HEK293 (cell line): ENCODE measurements around the gene ELFN1.

ENCODE experiments used
- CTCF ChIA-PET: fragments of 350-600 bp; formaldehyde crosslinking; extraction: SDS; loops from one replicate; lab custom pipeline; 2021; ENCODE audit warnings: antibody characterized with exemption; lab: Yijun Ruan, JAX
- POLR2A ChIA-PET: fragments of 300-600 bp; formaldehyde crosslinking; extraction: SDS; loops from one replicate; lab custom pipeline; 2020; ENCODE audit warnings: antibody characterized with exemption, inconsistent platforms; lab: Yijun Ruan, JAX
- H3K27ac ChIP-seq: fragments of 200-500 bp; sonication (Bioruptor generic); 2 replicates; pipeline ENCODE4 v1.5.1; 2014; ENCODE audit warnings: low read depth, low read length, control low read depth, inconsistent platforms; ENCODE audit errors: extremely low read depth
- H3K36me3 ChIP-seq, 2 experiments: fragments of 200-500 bp in 1 of 2; sonication (Bioruptor generic) in 1 of 2; 1 replicate in 1 of 2; 2 replicates in 1 of 2; pipeline ENCODE4 v1.5.1; 2014 to 2017; ENCODE audit warnings: inconsistent platforms in 2 of 2, low read length in 2 of 2; ENCODE audit not compliant: control insufficient read depth in 2 of 2, insufficient read depth in 1 of 2
- H3K4me1 ChIP-seq: fragments of 200-500 bp; sonication (Bioruptor generic); 2 replicates; pipeline ENCODE4 v1.5.1; 2014; ENCODE audit warnings: mild to moderate bottlenecking, low read length, inconsistent platforms; ENCODE audit not compliant: control insufficient read depth, insufficient read depth
- H3K4me3 ChIP-seq: 2 replicates; pipeline ENCODE4 v1.5.1; 2011; ENCODE audit warnings: low read depth, mild to moderate bottlenecking, control low read depth, low read length, moderate library complexity
- H3K9me3 ChIP-seq: fragments of 200-500 bp; sonication (Bioruptor generic); 2 replicates; pipeline ENCODE4 v1.5.1; 2014; ENCODE audit warnings: low read depth, low read length, inconsistent platforms; ENCODE audit not compliant: control insufficient read depth, insufficient read depth
- EGR2 ChIP-seq: fragments of 450-650 bp; formaldehyde crosslinking; IDR thresholded peaks from 2 replicates; pipeline ENCODE4 v1.5.1; 2016; ENCODE audit warnings: low read depth, missing biosample characterization, missing genetic modification characterization
- GLI4 ChIP-seq: fragments of 450-650 bp; formaldehyde crosslinking; IDR thresholded peaks from 2 replicates; pipeline ENCODE4 v1.5.1; 2016; ENCODE audit warnings: missing biosample characterization, missing genetic modification characterization
- GLIS2 ChIP-seq: fragments of 450-650 bp; formaldehyde crosslinking; IDR thresholded peaks from 2 replicates; pipeline ENCODE4 v1.5.1; 2016; ENCODE audit warnings: missing biosample characterization, missing genetic modification characterization
- KLF1 ChIP-seq: fragments of 450-650 bp; formaldehyde crosslinking; IDR thresholded peaks from 2 replicates; pipeline ENCODE4 v1.5.1; 2016; ENCODE audit warnings: missing biosample characterization, missing genetic modification characterization
- KLF10 ChIP-seq: fragments of 450-650 bp; IDR thresholded peaks from 2 replicates; pipeline ENCODE4 v1.5.1; 2018; ENCODE audit warnings: missing biosample characterization, mild to moderate bottlenecking, missing genetic modification characterization
- KLF7 ChIP-seq: fragments of 450-650 bp; formaldehyde crosslinking; IDR thresholded peaks from 2 replicates; pipeline ENCODE4 v1.5.1; 2016; ENCODE audit warnings: missing biosample characterization, missing genetic modification characterization, borderline replicate concordance
- OSR2 ChIP-seq: fragments of 450-650 bp; formaldehyde crosslinking; IDR thresholded peaks from 2 replicates; pipeline ENCODE4 v1.5.1; 2016; ENCODE audit warnings: missing biosample characterization, missing genetic modification characterization
- PBX3 ChIP-seq: sonication (generic); formaldehyde crosslinking; IDR thresholded peaks from 2 replicates; pipeline ENCODE4 v1.8.1; 2022; ENCODE audit warnings: mild to moderate bottlenecking, moderate library complexity, missing genetic modification reagents
- SALL2 ChIP-seq: fragments of 450-650 bp; formaldehyde crosslinking; IDR thresholded peaks from 2 replicates; pipeline ENCODE4 v1.5.0; 2017; ENCODE audit warnings: missing biosample characterization, mild to moderate bottlenecking, missing genetic modification characterization, borderline replicate concordance
- SP3 ChIP-seq: fragments of 450-650 bp; formaldehyde crosslinking; IDR thresholded peaks from 2 replicates; pipeline ENCODE4 v1.5.1; 2016; ENCODE audit warnings: missing biosample characterization, missing genetic modification characterization
- SP7 ChIP-seq: fragments of 450-650 bp; formaldehyde crosslinking; IDR thresholded peaks from 2 replicates; pipeline ENCODE4 v1.5.1; 2016; ENCODE audit warnings: missing biosample characterization, missing genetic modification characterization
- WT1 ChIP-seq: fragments of 450-650 bp; formaldehyde crosslinking; IDR thresholded peaks from 2 replicates; pipeline ENCODE4 v1.5.1; 2016; ENCODE audit warnings: missing biosample characterization, missing genetic modification characterization
- ZEB2 ChIP-seq: fragments of 450-650 bp; formaldehyde crosslinking; IDR thresholded peaks from 2 replicates; pipeline ENCODE4 v1.5.1; 2016; ENCODE audit warnings: missing biosample characterization, missing genetic modification characterization
- ZFHX2 ChIP-seq: fragments of 450-650 bp; formaldehyde crosslinking; conservative IDR thresholded peaks from 2 replicates; pipeline ENCODE4 v1.5.1; 2016; ENCODE audit warnings: missing biosample characterization, missing genetic modification characterization
- ZFP41 ChIP-seq: fragments of 450-650 bp; formaldehyde crosslinking; IDR thresholded peaks from 2 replicates; pipeline ENCODE4 v1.5.1; 2016; ENCODE audit warnings: missing biosample characterization, missing genetic modification characterization, borderline replicate concordance
- ZNF174 ChIP-seq: fragments of 450-650 bp; formaldehyde crosslinking; IDR thresholded peaks from 2 replicates; pipeline ENCODE4 v1.5.0; 2017; ENCODE audit warnings: missing biosample characterization, mild to moderate bottlenecking, missing genetic modification characterization
- ZNF214 ChIP-seq: fragments of 450-650 bp; formaldehyde crosslinking; IDR thresholded peaks from 2 replicates; pipeline ENCODE4 v1.5.1; 2017; ENCODE audit warnings: missing biosample characterization, mild to moderate bottlenecking, missing genetic modification characterization, borderline replicate concordance
- ZNF239 ChIP-seq: fragments of 450-650 bp; formaldehyde crosslinking; IDR thresholded peaks from 2 replicates; pipeline ENCODE4 v1.5.1; 2016; ENCODE audit warnings: missing biosample characterization, missing genetic modification characterization
- ZNF335 ChIP-seq: fragments of 450-650 bp; formaldehyde crosslinking; conservative IDR thresholded peaks from 2 replicates; pipeline ENCODE4 v1.5.1; 2016; ENCODE audit warnings: missing biosample characterization, missing genetic modification characterization
- ZNF473 ChIP-seq: fragments of 450-650 bp; formaldehyde crosslinking; IDR thresholded peaks from 2 replicates; pipeline ENCODE4 v1.5.1; 2017; ENCODE audit warnings: missing biosample characterization, missing genetic modification characterization
- ZNF501 ChIP-seq: fragments of 450-650 bp; formaldehyde crosslinking; IDR thresholded peaks from 2 replicates; pipeline ENCODE4 v1.5.1; 2016; ENCODE audit warnings: missing biosample characterization, missing genetic modification characterization
- ZNF561 ChIP-seq: fragments of 450-650 bp; IDR thresholded peaks from 2 replicates; pipeline ENCODE4 v1.5.1; 2018; ENCODE audit warnings: missing biosample characterization, missing genetic modification characterization, borderline replicate concordance
- ZNF792 ChIP-seq: fragments of 450-650 bp; formaldehyde crosslinking; IDR thresholded peaks from 2 replicates; pipeline ENCODE4 v1.5.1; 2016; ENCODE audit warnings: missing biosample characterization, missing genetic modification characterization
- TF ChIP-seq, protein P1 (sequence below): fragments of 450-650 bp; IDR thresholded peaks from 2 replicates; pipeline ENCODE4 v1.5.1; 2018; ENCODE audit warnings: missing biosample characterization, missing genetic modification characterization
- TF ChIP-seq, protein P2 (sequence below): fragments of 450-650 bp; formaldehyde crosslinking; IDR thresholded peaks from 2 replicates; pipeline ENCODE4 v1.5.1; 2016; ENCODE audit warnings: missing biosample characterization, missing genetic modification characterization, borderline replicate concordance
- TF ChIP-seq, protein P3 (sequence below): fragments of 450-650 bp; formaldehyde crosslinking; IDR thresholded peaks from 2 replicates; pipeline ENCODE4 v1.5.1; 2017; ENCODE audit warnings: missing biosample characterization, missing genetic modification characterization

The ELFN1 gene

DNA sequence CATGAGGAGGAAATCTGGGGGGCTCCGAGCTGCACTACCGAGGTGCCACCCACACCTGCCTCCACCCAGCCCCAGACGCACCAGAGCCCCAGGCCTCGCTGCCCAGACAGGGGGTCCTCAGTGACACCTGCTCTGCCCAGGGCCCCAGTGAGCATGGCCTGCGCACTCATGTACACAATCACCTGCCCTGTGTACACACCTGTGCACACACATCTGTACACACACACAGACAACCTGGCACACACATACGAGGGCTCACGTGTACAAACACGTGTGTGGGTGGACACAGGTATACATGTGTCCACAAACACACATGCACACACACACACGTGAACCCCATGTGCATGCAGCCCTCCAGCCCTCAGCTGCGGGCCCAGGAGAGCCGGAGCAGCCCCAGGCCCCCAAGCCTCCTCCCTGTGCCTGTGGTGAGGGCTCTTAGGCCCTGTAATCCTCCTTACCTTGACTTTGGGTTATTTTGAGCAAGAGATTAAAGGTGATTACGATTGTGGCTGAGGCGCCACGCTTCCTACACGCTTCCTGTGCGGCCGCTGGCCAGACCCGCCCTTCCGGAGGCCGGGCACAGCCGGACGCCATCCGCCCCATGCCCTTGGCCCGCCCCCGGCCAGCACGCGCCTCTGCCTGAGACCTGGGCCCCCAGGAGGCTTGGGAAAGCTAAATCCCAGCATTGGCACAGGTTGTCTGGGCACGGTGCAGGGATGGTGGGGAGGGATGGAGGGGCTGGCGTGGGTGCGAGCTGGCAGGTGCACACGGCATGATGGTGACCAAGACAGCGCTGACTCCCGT, 71.9 kb downstream of the ELFN1 start:
- CTCF ChIA-PET, result no interaction called here
- H3K27ac ChIP-seq, result no peak overlapping the region
- peaks cover 2% of the 10 kb centered on the region; the same call in 1 of the 2 replicates for H3K4me1 ChIP-seq
- H3K4me3 ChIP-seq, result no peak overlapping the region
- TF ChIP-seq KLF1 (tag by site-specific recombination) (no peak), ZFHX2 (tag by site-specific recombination) (peak; percentile 52), SALL2 (tag by site-specific recombination) (no peak), ZFP41 (tag by site-specific recombination) (no peak), KLF7 (no peak), EGR2 (tag by site-specific recombination) (0 out of 2 replicates have a peak, but pooled peaks have one; percentile 5)
- TF ChIP-seq, all 188 proteins: peak for 2
- Histone ChIP-seq H3K36me3 (no peaks in the 10 kb centered on the region), H3K9me3 (no peaks in the 10 kb centered on the region)
- POLR2A ChIA-PET, result interaction anchor here (0.5 kb wide), 1 partner anchor 77 kb away, joined by 4 read pairs; no protein-coding TSS in a partner anchor

DNA sequence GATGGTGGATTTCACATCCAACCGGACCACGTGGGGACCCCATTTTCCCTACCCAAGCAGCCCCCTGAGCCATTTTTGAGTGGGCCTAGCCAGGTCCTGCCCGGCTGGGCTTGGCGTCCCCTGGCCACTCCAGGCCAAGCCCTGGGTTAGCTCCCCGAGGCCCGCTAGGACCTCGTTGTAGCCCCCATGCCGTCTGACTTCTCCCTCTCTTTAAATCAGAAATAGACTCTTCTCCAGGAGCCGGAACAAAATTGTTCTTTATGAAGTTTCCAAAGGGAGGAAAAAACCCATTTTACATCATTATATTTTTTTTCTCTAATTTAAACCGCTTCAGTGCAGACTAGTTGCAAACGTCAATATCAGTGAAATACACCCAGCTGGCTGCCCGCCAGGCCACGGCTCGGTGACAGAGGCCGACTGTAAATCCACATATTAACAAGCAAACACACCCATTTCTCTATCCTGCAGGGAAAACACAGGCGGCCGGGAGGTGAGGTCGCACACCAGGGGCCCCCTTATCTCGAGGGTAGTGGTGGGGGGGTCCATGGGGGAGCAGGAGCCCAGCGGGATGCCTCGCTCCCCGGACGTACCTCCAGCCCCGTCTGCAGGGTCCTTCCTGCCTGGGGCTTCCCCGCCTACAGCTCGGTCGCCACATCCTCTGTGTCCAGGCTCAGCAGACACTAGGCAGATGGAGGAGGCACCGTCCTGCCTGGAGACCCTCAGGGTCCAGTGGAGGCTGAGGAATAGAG, 72.7 kb downstream of the ELFN1 start:
- ChIA-PET POLR2A (no interaction called here), CTCF (no interaction called here)
- Histone ChIP-seq H3K27ac (no peak overlapping the region; the same call in 1 of the 2 replicates), H3K9me3 (no peaks in the 10 kb centered on the region), H3K4me1 (peaks cover 2% of the 10 kb centered on the region; the same call in 1 of the 2 replicates), H3K4me3 (peak overlapping the region; percentile 16), H3K36me3 (no peaks in the 10 kb centered on the region)
- TF ChIP-seq ZNF214 (no peak), ZNF473 (tag by site-specific recombination) (no peak), SP3 (tag by site-specific recombination) (no peak), ZNF239 (no peak), ZNF335 (tag by site-specific recombination) (peak; percentile 93), WT1 (tag by site-specific recombination) (0 out of 2 replicates have a peak, but pooled peaks have one; percentile 32), ZEB2 (0 out of 2 replicates have a peak, but pooled peaks have one; percentile 38), OSR2 (tag by site-specific recombination) (no peak), GLI4 (tag by site-specific recombination) (no peak), ZNF792 (no peak), KLF10 (tag by site-specific recombination) (peak; percentile 63; the same call in 1 of the 2 replicates), ZNF561 (tag by site-specific recombination) (0 out of 2 replicates have a peak, but pooled peaks have one; percentile 60), GLIS2 (tag by site-specific recombination) (peak; percentile 77), ZNF501 (tag by site-specific recombination) (no peak), PBX3 (CRISPR knock-in tag) (no peak), SP7 (tag by site-specific recombination) (peak; percentile 55; the same call in 1 of the 2 replicates), ZNF174 (tag by site-specific recombination) (no peak)
- TF ChIP-seq, protein P1, sequence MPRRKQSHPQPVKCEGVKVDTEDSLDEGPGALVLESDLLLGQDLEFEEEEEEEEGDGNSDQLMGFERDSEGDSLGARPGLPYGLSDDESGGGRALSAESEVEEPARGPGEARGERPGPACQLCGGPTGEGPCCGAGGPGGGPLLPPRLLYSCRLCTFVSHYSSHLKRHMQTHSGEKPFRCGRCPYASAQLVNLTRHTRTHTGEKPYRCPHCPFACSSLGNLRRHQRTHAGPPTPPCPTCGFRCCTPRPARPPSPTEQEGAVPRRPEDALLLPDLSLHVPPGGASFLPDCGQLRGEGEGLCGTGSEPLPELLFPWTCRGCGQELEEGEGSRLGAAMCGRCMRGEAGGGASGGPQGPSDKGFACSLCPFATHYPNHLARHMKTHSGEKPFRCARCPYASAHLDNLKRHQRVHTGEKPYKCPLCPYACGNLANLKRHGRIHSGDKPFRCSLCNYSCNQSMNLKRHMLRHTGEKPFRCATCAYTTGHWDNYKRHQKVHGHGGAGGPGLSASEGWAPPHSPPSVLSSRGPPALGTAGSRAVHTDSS (tag by site-specific recombination), result no peak
- TF ChIP-seq, protein P2, sequence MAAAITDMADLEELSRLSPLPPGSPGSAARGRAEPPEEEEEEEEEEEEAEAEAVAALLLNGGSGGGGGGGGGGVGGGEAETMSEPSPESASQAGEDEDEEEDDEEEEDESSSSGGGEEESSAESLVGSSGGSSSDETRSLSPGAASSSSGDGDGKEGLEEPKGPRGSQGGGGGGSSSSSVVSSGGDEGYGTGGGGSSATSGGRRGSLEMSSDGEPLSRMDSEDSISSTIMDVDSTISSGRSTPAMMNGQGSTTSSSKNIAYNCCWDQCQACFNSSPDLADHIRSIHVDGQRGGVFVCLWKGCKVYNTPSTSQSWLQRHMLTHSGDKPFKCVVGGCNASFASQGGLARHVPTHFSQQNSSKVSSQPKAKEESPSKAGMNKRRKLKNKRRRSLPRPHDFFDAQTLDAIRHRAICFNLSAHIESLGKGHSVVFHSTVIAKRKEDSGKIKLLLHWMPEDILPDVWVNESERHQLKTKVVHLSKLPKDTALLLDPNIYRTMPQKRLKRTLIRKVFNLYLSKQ (tag by site-specific recombination), result no peak
- TF ChIP-seq, protein P3, sequence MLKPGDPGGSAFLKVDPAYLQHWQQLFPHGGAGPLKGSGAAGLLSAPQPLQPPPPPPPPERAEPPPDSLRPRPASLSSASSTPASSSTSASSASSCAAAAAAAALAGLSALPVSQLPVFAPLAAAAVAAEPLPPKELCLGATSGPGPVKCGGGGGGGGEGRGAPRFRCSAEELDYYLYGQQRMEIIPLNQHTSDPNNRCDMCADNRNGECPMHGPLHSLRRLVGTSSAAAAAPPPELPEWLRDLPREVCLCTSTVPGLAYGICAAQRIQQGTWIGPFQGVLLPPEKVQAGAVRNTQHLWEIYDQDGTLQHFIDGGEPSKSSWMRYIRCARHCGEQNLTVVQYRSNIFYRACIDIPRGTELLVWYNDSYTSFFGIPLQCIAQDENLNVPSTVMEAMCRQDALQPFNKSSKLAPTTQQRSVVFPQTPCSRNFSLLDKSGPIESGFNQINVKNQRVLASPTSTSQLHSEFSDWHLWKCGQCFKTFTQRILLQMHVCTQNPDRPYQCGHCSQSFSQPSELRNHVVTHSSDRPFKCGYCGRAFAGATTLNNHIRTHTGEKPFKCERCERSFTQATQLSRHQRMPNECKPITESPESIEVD, result peak; percentile 77; the same call in 1 of the 2 replicates
